GM19455 (cell line): ENCODE measurements around the gene PPP2R2C.

Source experiments
- ATAC-seq: cut with Tn5 transposase; IDR thresholded peaks from one replicate; pipeline ENCODE4 v1.9.1; 2021; ENCODE audit not compliant: unreplicated experiment

PPP2R2C gene

GRCh38 chr4:6472387-6473263 is at the start of gene PPP2R2C:
TSS of gene PPP2R2C (minus strand) at chr4:6472614. CDS start at chr4:6472229, 385 bp downstream.
- no peak for ATAC-seq

GRCh38 chr4:6520978-6521377 is 48.6 kb upstream of the PPP2R2C start:
- no peak for ATAC-seq

GRCh38 chr4:6520051-6520636 is 47.7 kb upstream of the PPP2R2C start:
- no peak for ATAC-seq

- no peak for ATAC-seq
These were observed 44.8 kb upstream of the PPP2R2C start for GRCh38 chr4:6517171-6517570.

GRCh38 chr4:6516762-6517161 is 44.3 kb upstream of the PPP2R2C start:
- ATAC-seq = no peak

GRCh38 chr4:6516281-6516680 is 43.9 kb upstream of the PPP2R2C start:
- no peak for ATAC-seq

- ATAC-seq = no peak
These were observed 41.3 kb upstream of the PPP2R2C start for GRCh38 chr4:6513678-6514077.

- ATAC-seq = no peak
These were observed 37.2 kb upstream of the PPP2R2C start for GRCh38 chr4:6509587-6509986.

- no peak for ATAC-seq
These were observed 34.9 kb upstream of the PPP2R2C start for GRCh38 chr4:6507345-6507744.

GRCh38 chr4:6506616-6507140 is 34.3 kb upstream of the PPP2R2C start:
- ATAC-seq = no peak

- no peak for ATAC-seq
These were observed 32.6 kb upstream of the PPP2R2C start for GRCh38 chr4:6504900-6505496.

GRCh38 chr4:6502747-6503465 is 30.5 kb upstream of the PPP2R2C start:
- ATAC-seq = no peak

- ATAC-seq = no peak
These were observed 29.7 kb upstream of the PPP2R2C start for GRCh38 chr4:6502147-6502546.

GRCh38 chr4:6501171-6501570 is 28.8 kb upstream of the PPP2R2C start:
- no peak for ATAC-seq

- ATAC-seq = no peak
These were observed 28.2 kb upstream of the PPP2R2C start for GRCh38 chr4:6500481-6501140.

GRCh38 chr4:6499238-6499600 is 26.8 kb upstream of the PPP2R2C start:
- ATAC-seq = no peak

- ATAC-seq = no peak
These were observed 26.3 kb upstream of the PPP2R2C start for GRCh38 chr4:6498511-6499237.

- no peak for ATAC-seq
These were observed 25.4 kb upstream of the PPP2R2C start for GRCh38 chr4:6497796-6498195.

GRCh38 chr4:6495736-6496135 is 23.3 kb upstream of the PPP2R2C start:
- no peak for ATAC-seq

- no peak for ATAC-seq
These were observed 22.8 kb upstream of the PPP2R2C start for GRCh38 chr4:6495296-6495590.
